ENCODE data around the gene DNAH17.

The DNAH17 gene

GRCh38 chr17:78408476-78409050 is 168.6 kb downstream of the DNAH17 start:
- DNase-seq: no peak

GRCh38 chr17:78407387-78408000 is 169.7 kb downstream of the DNAH17 start:
- DNase-seq: no peak

GRCh38 chr17:78406920-78407319 is 170.3 kb downstream of the DNAH17 start:
- DNase-seq: no peak

- no peak for DNase-seq
Measured at GRCh38 chr17:78406396-78406795, 170.8 kb downstream of the DNAH17 start.

- no peak for DNase-seq
Measured at GRCh38 chr17:78403822-78404221, 173.4 kb downstream of the DNAH17 start.

GRCh38 chr17:78401891-78402290 is 175.3 kb downstream of the DNAH17 start:
- DNase-seq: no peak

GRCh38 chr17:78401246-78401645 is 175.9 kb downstream of the DNAH17 start:
- no peak for DNase-seq

- no peak for DNase-seq
Measured at GRCh38 chr17:78400581-78401240, 176.5 kb downstream of the DNAH17 start.

- no peak for DNase-seq
Measured at GRCh38 chr17:78399693-78400144, 177.5 kb downstream of the DNAH17 start.

- no peak for DNase-seq
Measured at GRCh38 chr17:78399028-78399692, 178.0 kb downstream of the DNAH17 start.

GRCh38 chr17:78398390-78398789 is 178.8 kb downstream of the DNAH17 start:
- DNase-seq: no peak

- no peak for DNase-seq
Measured at GRCh38 chr17:78397681-78398101, 179.5 kb downstream of the DNAH17 start.

GRCh38 chr17:78396441-78397337 is 180.5 kb downstream of the DNAH17 start:
- no peak for DNase-seq

- DNase-seq: peak; percentile 5
Measured at GRCh38 chr17:78395155-78395554, 182.0 kb downstream of the DNAH17 start.

GRCh38 chr17:78394209-78394608 is 183.0 kb downstream of the DNAH17 start:
- DNase-seq: peak; percentile 95

- DNase-seq: no peak
Measured at GRCh38 chr17:78393575-78393974, 183.6 kb downstream of the DNAH17 start.

- no peak for DNase-seq
Measured at GRCh38 chr17:78392295-78392694, 184.9 kb downstream of the DNAH17 start.

- DNase-seq: no peak
Measured at GRCh38 chr17:78391843-78392242, 185.4 kb downstream of the DNAH17 start.

GRCh38 chr17:78391051-78391431 is 186.2 kb downstream of the DNAH17 start:
- DNase-seq: no peak

- no peak for DNase-seq
Measured at GRCh38 chr17:78390241-78391050, 186.8 kb downstream of the DNAH17 start.

- no peak for DNase-seq
Measured at GRCh38 chr17:78387977-78388941, 188.9 kb downstream of the DNAH17 start.

All from NCI-H748 treated with DMSO at 0.1 percent for 48 hours (cell line).